H9 (cell line): ENCODE results near the gene LRIG3. TPM values are rescaled to one million over a fixed set of nuclear protein-coding genes. Genes with fewer than 3 reads are reported as not detected.

Source experiments
- DNase-seq: peaks from one replicate; pipeline ENCODE4 v3.0.0-alpha.2; 2017
- H2AFZ ChIP-seq: one replicate; pipeline ENCODE4 v1.6.1; 2013; ENCODE audit warnings: mild to moderate bottlenecking, low read length, control low read depth, moderate library complexity
- H2AK5ac ChIP-seq: 2 replicates; pipeline ENCODE4 v1.6.1; 2013; ENCODE audit warnings: low read length, control low read depth, mixed read lengths; ENCODE audit not compliant: insufficient read length
- H2BK120ac ChIP-seq: one replicate; pipeline ENCODE4 v1.6.1; 2013; ENCODE audit warnings: low read depth, mild to moderate bottlenecking, low read length, control low read depth, inconsistent platforms; ENCODE audit not compliant: poor library complexity, severe bottlenecking
- H2BK12ac ChIP-seq: 2 replicates; pipeline ENCODE4 v1.6.1; 2013; ENCODE audit warnings: low read length, control low read depth, mixed read lengths, low read depth; ENCODE audit not compliant: insufficient read length
- H2BK15ac ChIP-seq: 2 replicates; pipeline ENCODE4 v1.6.1; 2013; ENCODE audit warnings: low read depth, low read length, control low read depth
- H2BK20ac ChIP-seq: one replicate; pipeline ENCODE4 v1.6.1; 2013; ENCODE audit warnings: low read depth, mild to moderate bottlenecking, low read length, control low read depth, inconsistent platforms; ENCODE audit not compliant: poor library complexity, severe bottlenecking
- H2BK5ac ChIP-seq: 2 replicates; pipeline ENCODE4 v1.6.1; 2013; ENCODE audit warnings: low read length, control low read depth, mixed read lengths; ENCODE audit not compliant: insufficient read length
- H3K14ac ChIP-seq: 2 replicates; pipeline ENCODE4 v1.6.1; 2013; ENCODE audit warnings: low read length, control low read depth; ENCODE audit not compliant: insufficient read depth
- H3K18ac ChIP-seq: 2 replicates; pipeline ENCODE4 v1.6.1; 2013; ENCODE audit warnings: low read depth, mild to moderate bottlenecking, mixed read lengths, low read length, control low read depth; ENCODE audit not compliant: insufficient read length
- H3K23ac ChIP-seq: 2 replicates; pipeline ENCODE4 v1.6.1; 2013; ENCODE audit warnings: low read length, control low read depth, mixed read lengths, low read depth; ENCODE audit not compliant: insufficient read length
- H3K23me2 ChIP-seq: 2 replicates; pipeline ENCODE4 v1.6.1; 2013; ENCODE audit warnings: low read depth, mild to moderate bottlenecking, mixed read lengths, low read length, control low read depth; ENCODE audit not compliant: insufficient read length, poor library complexity, severe bottlenecking
- H3K27ac ChIP-seq: 2 replicates; pipeline ENCODE4 v1.5.1; 2013; ENCODE audit warnings: low read length, control low read depth, mixed read lengths, low read depth; ENCODE audit not compliant: insufficient read length
- H3K27me3 ChIP-seq: 2 replicates; pipeline ENCODE4 v1.6.1; 2013; ENCODE audit warnings: low read length, control low read depth, inconsistent platforms; ENCODE audit not compliant: insufficient read depth
- H3K4ac ChIP-seq: 2 replicates; pipeline ENCODE4 v1.6.1; 2013; ENCODE audit warnings: low read depth, mild to moderate bottlenecking, control low read depth, inconsistent platforms, low read length, moderate library complexity
- H3K4me1 ChIP-seq: 2 replicates; pipeline ENCODE4 v1.6.1; 2013; ENCODE audit warnings: low read length, control low read depth, inconsistent platforms; ENCODE audit not compliant: insufficient read depth
- H3K4me2 ChIP-seq: 2 replicates; pipeline ENCODE4 v1.6.1; 2013; ENCODE audit warnings: low read length, control low read depth, mixed read lengths; ENCODE audit not compliant: insufficient read length, insufficient read depth
- H3K56ac ChIP-seq: 2 replicates; pipeline ENCODE4 v1.6.1; 2013; ENCODE audit warnings: low read depth, mild to moderate bottlenecking, mixed read lengths, low read length, control low read depth; ENCODE audit not compliant: insufficient read length
- H3K79me1 ChIP-seq: 2 replicates; pipeline ENCODE4 v1.6.1; 2013; ENCODE audit warnings: low read depth, mild to moderate bottlenecking, moderate library complexity, low read length, control low read depth, inconsistent platforms; ENCODE audit not compliant: insufficient read depth, poor library complexity, severe bottlenecking
- H3K79me2 ChIP-seq: 2 replicates; pipeline ENCODE4 v1.6.1; 2013; ENCODE audit warnings: low read length, control low read depth, inconsistent platforms; ENCODE audit not compliant: insufficient read depth
- H3K9ac ChIP-seq: 2 replicates; pipeline ENCODE4 v1.6.1; 2013; ENCODE audit warnings: low read length, control low read depth, mixed read lengths; ENCODE audit not compliant: insufficient read length; ENCODE audit errors: extremely low read depth
- H3K9me3 ChIP-seq: one replicate; pipeline ENCODE4 v1.6.1; 2013; ENCODE audit warnings: low read depth, low read length, inconsistent platforms; ENCODE audit not compliant: control insufficient read depth
- H3T11ph ChIP-seq: one replicate; pipeline ENCODE4 v1.6.1; 2013; ENCODE audit warnings: mild to moderate bottlenecking, low read length, control low read depth, inconsistent platforms
- H4K20me1 ChIP-seq: one replicate; pipeline ENCODE4 v1.6.1; 2013; ENCODE audit not compliant: control insufficient read depth, insufficient read length, insufficient read depth
- H4K5ac ChIP-seq: 2 replicates; pipeline ENCODE4 v1.6.1; 2013; ENCODE audit warnings: low read depth, mild to moderate bottlenecking, mixed read lengths, low read length, control low read depth; ENCODE audit not compliant: insufficient read length
- H4K8ac ChIP-seq: replicated peaks from 2 replicates; pipeline ENCODE4 v1.6.1; 2013; ENCODE audit warnings: low read length, control low read depth, mixed read lengths, low read depth; ENCODE audit not compliant: insufficient read length
- H4K91ac ChIP-seq: 2 replicates; pipeline ENCODE4 v1.6.1; 2013; ENCODE audit warnings: low read depth, mild to moderate bottlenecking, moderate library complexity, mixed read lengths, low read length, control low read depth; ENCODE audit not compliant: insufficient read length
- H3K27ac Mint-ChIP-seq, 3 experiments: 2 replicates in 2 of 3; 3 replicates in 1 of 3; pipeline ENCODE4 v1.8.0; 2020 to 2021; ENCODE audit warnings: mixed read lengths in 3 of 3, mild to moderate bottlenecking in 1 of 3, moderate library complexity in 1 of 3
- H3K27me3 Mint-ChIP-seq: 2 replicates; pipeline ENCODE4 v1.8.0; 2021; ENCODE audit warnings: low read depth, mild to moderate bottlenecking, moderate library complexity, mixed read lengths
- H3K36me3 Mint-ChIP-seq, 3 experiments: 2 replicates in 2 of 3; 3 replicates in 1 of 3; pipeline ENCODE4 v1.8.0; 2020 to 2021; ENCODE audit warnings: low read depth in 3 of 3, mixed read lengths in 3 of 3; ENCODE audit not compliant: insufficient read depth in 1 of 3
- H3K4me1 Mint-ChIP-seq, 2 experiments: 2 replicates each; pipeline ENCODE4 v1.8.0; 2020; ENCODE audit warnings: mixed read lengths in 2 of 2
- H3K4me3 Mint-ChIP-seq, 2 experiments: 2 replicates in 1 of 2; 3 replicates in 1 of 2; pipeline ENCODE4 v1.8.0; 2020 to 2021; ENCODE audit warnings: mild to moderate bottlenecking in 2 of 2, mixed read lengths in 2 of 2, moderate library complexity in 1 of 2
- H3K9me3 Mint-ChIP-seq, 2 experiments: 2 replicates in 1 of 2; 3 replicates in 1 of 2; pipeline ENCODE4 v1.8.0; 2020; ENCODE audit warnings: mild to moderate bottlenecking in 2 of 2, mixed read lengths in 2 of 2, moderate library complexity in 1 of 2
- whole genome bisulfite sequencing: extraction: QIAGEN DNeasy Blood & Tissue Kit; methylation state at CpG from one replicate; pipeline ENCODE4 v1.1.7; 2013; ENCODE audit warnings: missing lambda C conversion rate, low lambda C conversion rate, mixed read lengths; ENCODE audit not compliant: insufficient read length; ENCODE audit errors: extremely low coverage; 5-methylcytosine and 5-hydroxymethylcytosine counted together
- total RNA-seq: library from RNA; stranded (reverse); gene quantifications from 2 replicates; pipeline ENCODE4 v1.2.1, GENCODE V29; 2021
- TF ChIP-seq, protein P1 (sequence below): fragments of 200-600 bp; sonication (generic); conservative IDR thresholded peaks from 3 replicates; pipeline ENCODE4 v1.8.0; 2021; ENCODE audit warnings: antibody characterized with exemption, mild to moderate bottlenecking

LRIG3 gene
- total RNA-seq, 1 experiment from 2014 or later = 10.9 TPM

DNA sequence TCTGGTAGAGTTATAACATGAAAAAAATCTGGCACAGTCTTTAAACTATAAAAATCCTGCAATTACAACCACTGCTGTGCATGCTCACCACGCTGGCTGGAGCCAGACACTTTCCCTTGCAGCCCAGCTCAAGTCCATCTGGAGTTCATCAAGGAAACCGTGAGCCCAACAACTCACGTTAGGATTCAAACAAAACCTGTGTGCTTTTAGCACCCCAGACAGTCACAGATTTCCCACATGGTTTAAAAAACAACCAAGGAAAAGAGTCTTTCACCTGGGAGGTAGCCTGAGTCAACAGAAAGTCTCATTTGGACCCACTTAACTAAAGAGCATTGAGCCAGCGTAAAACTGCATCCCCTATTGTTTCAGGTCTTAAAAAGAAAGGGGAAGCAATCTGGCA, 4.7 kb downstream of the LRIG3 start:
- Mint-ChIP-seq H3K4me1 (peaks cover 50 to 56% of the 10 kb centered on the region in 2 experiments), H3K27ac (peak overlapping the region; percentile 87 to 93 (median 90); a peak in 6 of 7 replicates), H3K36me3 (peaks cover 16 to 22% (median 19%) of the 10 kb centered on the region in 3 experiments), H3K4me3 (peak overlapping the region in 1 of 2 experiments; percentile 48; a peak in 1 of 5 replicates), H3K9me3 (no peaks in the 10 kb centered on the region), H3K27me3 (peaks cover 9% of the 10 kb centered on the region)
- Histone ChIP-seq H3K56ac (no peak overlapping the region), H3K4me2 (no peak overlapping the region), H4K8ac (no peak overlapping the region), H3K9ac (no peak overlapping the region), H2AK5ac (no peak overlapping the region), H3K14ac (no peak overlapping the region), H3K79me2 (no peaks in the 10 kb centered on the region), H3K23me2 (peaks cover 13% of the 10 kb centered on the region), H4K20me1 (no peaks in the 10 kb centered on the region), H3K79me1 (no peaks in the 10 kb centered on the region), H2BK5ac (no peak overlapping the region), H3K4ac (no peak overlapping the region), H4K5ac (no peak overlapping the region), H3K23ac (no peak overlapping the region), H3K4me1 (peaks cover 2% of the 10 kb centered on the region; the same call in 1 of the 2 replicates), H2BK120ac (no peak overlapping the region), H2BK20ac (no peak overlapping the region), H2BK15ac (no peak overlapping the region), H2BK12ac (no peak overlapping the region), H3K27me3 (peaks cover 2% of the 10 kb centered on the region; the same call in 1 of the 2 replicates), H4K91ac (no peak overlapping the region), H3T11ph (no peak overlapping the region), H3K18ac (no peak overlapping the region), H3K27ac (no peak overlapping the region), H2AFZ (peak overlapping the region; percentile 48), H3K9me3 (no peaks in the 10 kb centered on the region)
- WGBS = no CpG with 5 or more reads among the region's 4 CpGs
- TF ChIP-seq, protein P1, sequence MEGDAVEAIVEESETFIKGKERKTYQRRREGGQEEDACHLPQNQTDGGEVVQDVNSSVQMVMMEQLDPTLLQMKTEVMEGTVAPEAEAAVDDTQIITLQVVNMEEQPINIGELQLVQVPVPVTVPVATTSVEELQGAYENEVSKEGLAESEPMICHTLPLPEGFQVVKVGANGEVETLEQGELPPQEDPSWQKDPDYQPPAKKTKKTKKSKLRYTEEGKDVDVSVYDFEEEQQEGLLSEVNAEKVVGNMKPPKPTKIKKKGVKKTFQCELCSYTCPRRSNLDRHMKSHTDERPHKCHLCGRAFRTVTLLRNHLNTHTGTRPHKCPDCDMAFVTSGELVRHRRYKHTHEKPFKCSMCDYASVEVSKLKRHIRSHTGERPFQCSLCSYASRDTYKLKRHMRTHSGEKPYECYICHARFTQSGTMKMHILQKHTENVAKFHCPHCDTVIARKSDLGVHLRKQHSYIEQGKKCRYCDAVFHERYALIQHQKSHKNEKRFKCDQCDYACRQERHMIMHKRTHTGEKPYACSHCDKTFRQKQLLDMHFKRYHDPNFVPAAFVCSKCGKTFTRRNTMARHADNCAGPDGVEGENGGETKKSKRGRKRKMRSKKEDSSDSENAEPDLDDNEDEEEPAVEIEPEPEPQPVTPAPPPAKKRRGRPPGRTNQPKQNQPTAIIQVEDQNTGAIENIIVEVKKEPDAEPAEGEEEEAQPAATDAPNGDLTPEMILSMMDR = no peak
- DNase-seq = no peak
